OCI-LY7 (cell line): ENCODE data around the gene HLA-DMA. TPM values are rescaled to one million over a fixed set of nuclear protein-coding genes. Genes with fewer than 3 reads are reported as not detected.

Experiments
- BruUV-seq: library from RNA; stranded (reverse); fragments of 400-500 nt; replicated peaks from 2 replicates; lab custom pipeline; 2021; lab: Mats Ljungman, UMichigan
- CTCF ChIA-PET: fragments of 300-600 bp; sonication (Branson Sonifier 250); formaldehyde crosslinking; loops from one replicate; lab custom pipeline; 2022; ENCODE audit warnings: antibody characterized with exemption; ENCODE audit not compliant: unreplicated experiment; lab: Charles Lee
- POLR2A ChIA-PET: fragments of 300-600 bp; sonication (Branson Sonifier 250); formaldehyde crosslinking; loops from one replicate; lab custom pipeline; 2022; ENCODE audit warnings: antibody characterized with exemption; lab: Charles Lee
- DNase-seq: peaks from one replicate; pipeline ENCODE4 v3.0.0-alpha.2; 2015; ENCODE audit warnings: low spot score
- H2AFZ ChIP-seq: fragments of 200-600 bp; sonication (generic), shearing (Covaris generic); 2 replicates; pipeline ENCODE4 v1.6.1; 2014; ENCODE audit warnings: mild to moderate bottlenecking, antibody characterized with exemption, low read length, moderate library complexity
- H3K27ac ChIP-seq: fragments of 200-600 bp; sonication (generic); 2 replicates; pipeline ENCODE4 v1.5.1; 2014; ENCODE audit warnings: mixed run types, low read depth, mild to moderate bottlenecking, moderate library complexity, low read length, inconsistent platforms; ENCODE audit not compliant: poor library complexity, severe bottlenecking
- H3K36me3 ChIP-seq: fragments of 200-600 bp; sonication (generic); 2 replicates; pipeline ENCODE4 v1.6.1; 2014; ENCODE audit warnings: mild to moderate bottlenecking, antibody characterized with exemption, low read length, moderate library complexity, mixed read lengths; ENCODE audit not compliant: insufficient read depth
- H3K4me1 ChIP-seq: fragments of 200-600 bp; sonication (generic); 2 replicates; pipeline ENCODE4 v1.5.1; 2014; ENCODE audit warnings: mild to moderate bottlenecking, low read length; ENCODE audit not compliant: insufficient read depth, poor library complexity, severe bottlenecking
- H3K4me2 ChIP-seq: fragments of 200-600 bp; sonication (generic); 2 replicates; pipeline ENCODE4 v1.6.1; 2014; ENCODE audit warnings: mild to moderate bottlenecking, low read length
- H3K4me3 ChIP-seq: fragments of 200-600 bp; sonication (generic); 2 replicates; pipeline ENCODE4 v1.5.1; 2014; ENCODE audit warnings: mild to moderate bottlenecking, low read depth, low read length; ENCODE audit not compliant: poor library complexity, severe bottlenecking
- H3K79me2 ChIP-seq: fragments of 200-600 bp; sonication (generic); 2 replicates; pipeline ENCODE4 v1.6.1; 2016; ENCODE audit warnings: low read depth, mild to moderate bottlenecking, low read length, moderate library complexity, mixed read lengths; ENCODE audit not compliant: insufficient read depth
- H3K9me2 ChIP-seq: fragments of 200-600 bp; sonication (generic); 2 replicates; pipeline ENCODE4 v1.6.1; 2016; ENCODE audit warnings: mild to moderate bottlenecking, low read length, mixed read lengths; ENCODE audit not compliant: insufficient read depth
- H3K9me3 ChIP-seq: fragments of 200-600 bp; sonication (generic); 2 replicates; pipeline ENCODE4 v1.6.1; 2014; ENCODE audit warnings: mild to moderate bottlenecking, mixed run types, low read length, mixed read lengths
- H4K20me1 ChIP-seq: fragments of 200-600 bp; sonication (generic); 2 replicates; pipeline ENCODE4 v1.6.1; 2014; ENCODE audit warnings: mild to moderate bottlenecking, antibody characterized with exemption, low read length, moderate library complexity, mixed read lengths; ENCODE audit not compliant: insufficient read depth
- CTCF ChIP-seq: fragments of 200-600 bp; sonication (generic); conservative IDR thresholded peaks from 2 replicates; pipeline ENCODE4 v1.5.1; 2014; ENCODE audit warnings: mild to moderate bottlenecking, antibody characterized with exemption, low read length, moderate library complexity, mixed read lengths
- EZH2phosphoT487 ChIP-seq: fragments of 200-600 bp; sonication (generic); IDR thresholded peaks from 2 replicates; pipeline ENCODE4 v1.6.1; 2018; ENCODE audit warnings: low read depth, borderline replicate concordance, mild to moderate bottlenecking, mixed run types, antibody characterized with exemption, low read length, moderate library complexity, mixed read lengths
- intact Hi-C: fragments of 100-400 bp; cut with micrococcal nuclease; formaldehyde crosslinking; loops from one replicate; pipeline ENCODE4 v1.10.0; 2022; ENCODE audit not compliant: unreplicated experiment
- total RNA-seq, 2 experiments: library from RNA; depleted of rRNA in 1 of 2; stranded (reverse); fragments of >200 nt in 1 of 2; shearing (Covaris generic) in 1 of 2; gene quantifications; 2 replicates each; pipeline ENCODE4 v1.2.3, GENCODE V29; 2014 to 2022

HLA-DMA gene
- total RNA-seq, 2 experiments from 2014 or later = 140 to 207 TPM

DNA sequence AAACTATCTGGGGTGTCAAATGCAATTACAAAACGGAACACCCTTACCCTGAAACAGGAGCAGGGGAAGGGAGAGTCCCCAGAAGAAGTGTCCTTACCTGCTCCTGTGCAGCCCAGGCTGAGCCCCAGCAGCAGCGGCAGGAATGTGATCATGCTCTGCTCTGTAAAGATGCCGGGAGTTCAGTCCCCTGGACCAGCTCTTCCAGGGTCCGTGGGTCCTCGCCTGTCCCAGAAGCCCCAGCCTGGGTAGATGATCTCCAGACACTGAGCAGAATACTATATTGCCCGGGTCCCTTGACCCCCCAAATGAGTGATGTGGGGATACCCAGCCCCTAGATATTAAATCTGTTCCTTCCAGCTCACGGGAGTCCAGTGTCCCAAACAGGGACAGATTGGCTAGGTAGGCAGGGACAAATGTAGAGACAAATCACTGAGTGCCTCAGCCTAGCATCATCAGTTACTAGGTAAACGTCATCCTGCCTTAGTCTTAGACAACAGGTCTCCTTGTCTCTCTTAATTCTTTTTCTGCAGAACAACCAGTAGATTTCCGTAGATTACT is 12.2 kb downstream of the HLA-DMA start, which contains the start of gene HLA-DMB:
TSS of gene HLA-DMB (minus strand) at position 373 of the 558 bp plus-strand sequence. CDS start at position 152, 221 bp downstream.
- intact Hi-C loops = loop anchor here (1.0 kb wide), 1 partner anchor 32 kb away; no protein-coding TSS in a partner anchor
- Histone ChIP-seq H3K79me2 (peaks cover 54% of the 10 kb centered on the region), H3K36me3 (peaks cover 35% of the 10 kb centered on the region), H3K4me2 (peak within 1 kb of the TSS; percentile 95), H3K4me3 (peak within 1 kb of the TSS; percentile 91), H3K9me2 (no peaks in the 10 kb centered on the region), H3K27ac (peak within 1 kb of the TSS; percentile 99), H3K9me3 (no peaks in the 10 kb centered on the region), H3K4me1 (peaks cover 68% of the 10 kb centered on the region), H2AFZ (peak within 1 kb of the TSS; percentile 48; the same call in 1 of the 2 replicates), H4K20me1 (no peaks in the 10 kb centered on the region)
- POLR2A ChIA-PET = interaction anchor here (0.7 to 6.8 kb wide), 9 partner anchors 12 to 85 kb away, joined by 3 to 91 read pairs (median 5); partner anchors contain the start of genes BRD2 and HLA-DMA
- no TSS peak for BruUV-seq
- no peak for TF ChIP-seq CTCF
- TF ChIP-seq EZH2phosphoT487 = no peak
- DNase-seq = peak; percentile 91
- CTCF ChIA-PET = interaction anchor here (1.2 to 1.3 kb wide), 4 partner anchors 11 to 44 kb away, joined by 3 read pairs; partner anchors contain the start of gene HLA-DMA

DNA sequence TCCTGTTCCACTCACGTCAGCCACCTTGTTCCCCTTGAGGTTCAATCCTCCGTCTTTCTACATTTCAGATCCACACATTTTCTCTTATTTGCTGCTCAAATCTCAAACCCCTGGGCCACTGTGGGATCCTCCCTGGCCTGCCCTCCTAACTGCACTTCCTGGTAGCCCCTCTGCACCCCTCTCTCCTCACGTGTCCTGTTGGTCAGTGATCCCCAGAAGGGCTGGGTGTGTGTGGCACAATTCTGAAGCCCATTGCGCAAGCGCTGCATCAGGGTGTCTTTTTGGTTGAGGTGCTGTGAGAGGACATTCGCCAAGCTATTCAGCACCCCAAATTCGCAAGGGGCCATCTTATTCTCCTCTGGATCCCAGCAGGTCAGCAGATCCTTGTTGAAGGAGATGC is 14.4 kb downstream of the HLA-DMA start:
- ChIA-PET POLR2A (interaction anchor here (0.6 to 6.8 kb wide), 6 partner anchors 14 to 44 kb away, joined by 3 to 71 read pairs (median 6); partner anchors contain the start of genes BRD2 and HLA-DMA), CTCF (interaction anchor here (1.7 kb wide), 1 partner anchor 46 kb away, joined by 4 read pairs; no protein-coding TSS in a partner anchor)
- no peak for TF ChIP-seq CTCF
- TF ChIP-seq EZH2phosphoT487 = no peak
- H3K4me1 ChIP-seq = peaks cover 66% of the 10 kb centered on the region
- H3K79me2 ChIP-seq = peaks cover 54% of the 10 kb centered on the region
- H2AFZ ChIP-seq = no peak overlapping the region
- no peaks in the 10 kb centered on the region for H4K20me1 ChIP-seq
- H3K9me2 ChIP-seq = no peaks in the 10 kb centered on the region
- H3K4me2 ChIP-seq = peak overlapping the region; percentile 95
- no peaks in the 10 kb centered on the region for H3K9me3 ChIP-seq
- DNase-seq = no peak
- H3K36me3 ChIP-seq = peaks cover 57% of the 10 kb centered on the region
- peak overlapping the region; percentile 13 for H3K4me3 ChIP-seq
- H3K27ac ChIP-seq = peak overlapping the region; percentile 11
- BruUV-seq = no TSS peak
- intact Hi-C loops = no loop called here
